NOMO-1 treated with DMSO at 0.1 percent for 48 hours (cell line): ENCODE data around the gene SEL1L3.
A peak's percentile ranks its signal among the peaks of the same experiment; 100 is the strongest.

Experiments
- DNase-seq: peaks from one replicate; lab custom pipeline; 2025; ENCODE audit not compliant: unreplicated experiment; lab: John Stamatoyannopoulos, UW

The SEL1L3 gene

DNA sequence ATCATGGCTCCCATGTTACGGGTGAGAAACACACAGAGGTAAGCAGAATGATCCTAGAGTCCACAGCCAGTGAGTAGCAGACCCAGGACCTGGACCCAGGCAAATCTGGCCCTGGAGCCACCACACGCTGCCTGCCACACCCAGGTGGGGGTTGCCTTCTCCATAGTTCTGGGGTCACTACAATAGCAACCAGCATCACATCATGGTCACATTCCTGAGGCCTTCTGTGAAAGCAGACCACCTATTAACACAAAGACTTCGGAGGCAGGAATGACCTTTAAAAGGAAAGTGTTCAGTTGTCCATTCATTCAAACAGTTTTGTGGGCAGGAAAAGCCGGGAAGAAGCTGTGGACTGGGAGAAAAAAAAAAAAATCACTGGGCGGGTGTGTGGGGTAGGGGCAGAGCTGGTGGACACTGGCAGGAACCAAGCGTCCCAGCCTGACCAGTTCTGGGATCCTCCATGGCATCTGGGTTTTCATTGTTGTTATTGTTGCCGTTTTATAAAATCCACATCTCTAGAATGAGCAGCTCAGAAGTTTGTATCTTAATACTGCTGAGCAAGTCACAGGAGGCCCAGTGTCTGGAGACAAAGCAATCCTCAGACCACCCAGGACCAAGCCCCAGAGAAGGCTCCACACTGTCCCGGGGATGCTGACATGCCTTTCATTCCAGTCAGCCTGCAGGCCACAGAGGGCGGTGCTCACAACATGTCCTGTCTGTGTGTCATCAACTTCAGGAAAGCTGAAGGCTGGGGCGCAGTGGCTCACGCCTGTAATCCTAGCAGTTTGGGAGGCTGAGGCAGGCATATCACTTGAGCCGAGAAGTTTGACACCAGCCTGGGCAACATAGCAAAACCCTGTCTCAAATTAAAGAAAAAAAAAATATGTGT lies 67.0 kb downstream of the SEL1L3 start:
- DNase-seq = no peak

DNA sequence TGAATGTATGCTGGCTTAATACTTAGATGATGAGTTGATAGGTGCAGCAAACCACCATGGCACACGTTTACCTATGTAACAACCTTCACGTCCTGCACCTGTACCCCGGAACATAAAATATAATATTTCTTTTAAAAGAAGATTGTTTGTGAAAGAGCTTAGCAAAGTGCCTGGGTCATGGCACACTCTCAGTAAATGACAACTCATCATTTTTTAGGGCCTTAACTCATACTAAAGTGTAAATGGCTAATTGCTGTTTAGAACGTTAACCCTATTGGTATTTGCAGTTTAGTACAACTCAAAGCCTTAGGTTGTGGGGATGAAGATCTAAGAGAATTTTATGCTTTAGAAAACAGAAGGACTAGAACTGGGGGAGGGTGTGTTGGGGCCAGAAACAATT lies 67.7 kb downstream of the SEL1L3 start:
- no peak for DNase-seq

DNA sequence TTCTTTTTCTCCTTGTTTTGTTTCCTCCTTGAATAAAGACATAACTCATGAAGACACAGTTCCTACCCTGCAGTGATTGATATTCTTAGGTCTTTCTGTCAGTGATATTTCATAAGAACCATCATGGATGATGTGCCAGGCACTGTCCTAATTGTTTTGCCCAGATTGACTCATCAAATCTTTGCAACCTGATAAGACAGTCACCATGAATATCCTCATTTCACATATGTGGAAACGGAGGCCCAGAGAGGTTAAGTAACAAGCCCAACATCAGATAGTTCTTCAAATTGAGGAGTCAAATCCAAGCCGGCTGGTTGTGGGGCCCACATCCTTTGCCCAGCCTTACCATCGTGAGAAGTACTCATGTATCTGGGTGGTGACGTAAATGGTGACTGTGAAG lies 69.9 kb downstream of the SEL1L3 start:
- no peak for DNase-seq

DNA sequence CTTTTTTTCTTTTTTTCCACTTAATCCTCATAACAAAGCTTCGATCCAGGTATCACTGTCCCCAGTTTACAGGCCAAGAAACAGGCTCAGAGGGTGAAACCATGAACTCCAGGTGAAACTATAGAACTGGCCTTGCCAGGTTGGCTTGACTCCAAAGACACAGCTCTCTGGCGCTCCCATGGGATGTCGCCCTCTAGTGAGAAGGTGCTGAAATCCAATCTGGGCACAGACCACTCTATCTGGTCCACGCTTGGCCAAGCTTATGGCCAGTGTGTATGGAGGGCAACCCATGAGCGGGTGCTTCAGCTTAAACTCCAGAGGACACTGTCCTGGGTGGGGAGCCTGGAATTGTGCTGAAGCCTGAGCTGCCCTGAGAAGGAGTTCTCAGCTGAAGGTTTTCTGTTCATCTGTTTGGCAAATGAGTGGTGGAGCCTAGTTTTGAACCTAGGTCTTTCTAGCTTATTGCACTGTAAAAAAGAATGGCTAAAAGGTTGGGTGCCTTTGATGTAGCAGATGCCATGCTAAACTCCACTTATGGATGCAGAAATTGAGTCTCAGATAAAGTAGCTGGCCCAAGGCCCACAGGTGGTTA lies 70.5 kb downstream of the SEL1L3 start:
- no peak for DNase-seq

DNA sequence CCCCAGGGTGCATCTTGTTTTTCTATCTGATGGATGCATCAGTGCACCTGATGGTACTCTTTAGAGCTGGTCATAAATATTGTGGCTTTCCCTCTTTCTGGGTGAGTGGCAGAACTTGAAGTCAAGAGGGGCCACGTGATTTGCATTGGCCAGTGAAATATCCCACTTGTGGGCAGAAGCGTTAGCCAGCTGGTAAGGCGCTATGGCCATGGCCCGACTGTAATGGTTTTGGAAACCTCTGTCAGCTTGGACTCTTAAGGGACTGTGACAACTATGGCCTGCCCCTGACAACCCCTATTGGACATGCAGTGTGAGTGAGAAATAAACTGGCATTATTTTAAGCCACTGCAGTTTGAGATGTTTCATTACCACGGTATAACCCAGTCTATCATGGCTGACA lies 72.8 kb downstream of the SEL1L3 start:
- no peak for DNase-seq

DNA sequence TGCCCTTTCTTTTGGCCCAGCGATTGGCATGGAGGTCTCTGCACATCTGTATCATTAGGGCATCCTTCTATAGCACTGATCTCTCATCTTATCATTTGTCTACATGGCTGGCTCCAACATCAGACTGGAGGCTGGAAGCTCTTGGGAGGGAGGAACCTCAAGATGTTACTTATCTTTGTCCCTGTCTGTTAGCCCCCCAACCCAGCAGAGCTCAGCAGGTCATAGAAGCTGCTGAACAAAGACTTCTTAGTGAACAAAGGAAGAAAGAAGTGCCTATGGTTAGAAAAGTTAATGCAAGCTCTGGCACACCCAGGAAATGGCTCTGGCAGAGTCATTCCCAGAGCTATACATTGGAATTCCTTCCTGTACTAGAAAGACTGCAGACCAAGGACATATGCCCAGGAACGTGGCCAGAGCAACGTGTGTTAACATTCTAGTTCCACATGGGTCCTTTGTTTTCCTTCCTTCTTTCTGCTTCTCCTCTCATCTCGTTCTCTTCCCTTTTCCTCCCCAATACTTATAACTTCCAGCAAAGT lies 74.0 kb downstream of the SEL1L3 start:
- no peak for DNase-seq

DNA sequence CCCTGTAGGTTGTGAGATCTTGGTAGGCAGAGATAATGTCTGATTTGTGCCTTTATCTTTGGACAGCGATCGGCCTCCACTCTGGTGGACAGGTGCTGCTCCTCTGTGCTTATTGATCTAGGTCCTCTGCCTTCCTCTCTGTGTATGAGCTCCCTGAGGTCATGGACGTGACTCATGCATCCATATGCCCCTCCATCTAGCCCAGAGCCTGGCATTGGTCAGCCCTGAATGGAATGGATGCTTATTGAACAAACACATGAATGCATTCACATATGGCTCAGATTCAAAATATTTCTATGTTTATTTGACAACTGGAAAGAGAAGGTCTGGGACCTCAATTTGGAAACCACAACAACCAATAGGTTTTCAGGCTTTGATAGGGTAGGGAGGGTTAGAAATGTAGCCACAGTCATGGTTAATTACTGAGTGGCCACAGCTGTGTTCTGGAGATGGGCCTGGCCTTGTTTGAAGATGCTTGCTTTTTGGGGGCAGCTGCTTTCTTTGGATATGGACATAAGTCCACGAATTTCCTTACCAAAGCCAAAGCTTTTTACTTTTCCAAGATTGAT lies 76.2 kb downstream of the SEL1L3 start:
- no peak for DNase-seq

DNA sequence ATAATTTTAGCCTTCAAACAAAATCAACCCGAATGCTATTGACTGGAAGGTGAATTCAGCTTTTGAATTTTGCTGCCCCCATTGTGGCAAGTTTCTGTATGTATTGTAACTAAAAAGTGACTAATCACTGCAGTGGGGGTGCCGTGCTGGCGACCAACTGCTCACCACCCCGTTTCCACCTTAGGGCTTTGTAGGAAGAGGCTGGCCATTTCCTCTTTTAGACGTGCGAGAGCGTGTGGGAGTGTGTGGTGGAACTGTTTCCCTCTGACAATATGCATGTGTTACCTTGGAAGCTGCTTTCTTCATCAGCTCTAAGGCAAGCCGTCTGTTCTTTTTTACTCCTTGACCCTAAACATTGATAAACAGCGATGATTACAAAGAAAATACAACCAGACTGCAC lies 78.8 kb downstream of the SEL1L3 start:
- peak; percentile 40 for DNase-seq

DNA sequence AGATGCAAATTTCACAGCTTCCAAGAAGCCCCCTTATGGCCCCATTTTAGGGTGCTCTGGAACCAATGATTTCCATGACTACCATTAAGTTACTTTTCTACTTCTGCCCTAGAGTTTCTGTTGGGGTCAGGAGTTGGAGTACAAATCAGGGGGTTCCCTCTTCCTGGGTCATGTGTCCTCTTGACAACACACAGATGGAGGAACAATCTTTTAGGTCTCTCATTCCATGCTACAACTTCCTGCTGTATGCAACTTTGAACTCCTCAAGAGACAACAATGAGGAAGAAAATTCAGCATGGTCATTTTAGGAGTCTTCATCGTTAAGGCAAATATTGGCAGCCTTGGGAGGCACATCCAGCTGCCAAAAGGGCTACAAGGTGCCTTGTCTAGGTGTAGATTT lies 79.7 kb downstream of the SEL1L3 start:
- no peak for DNase-seq

DNA sequence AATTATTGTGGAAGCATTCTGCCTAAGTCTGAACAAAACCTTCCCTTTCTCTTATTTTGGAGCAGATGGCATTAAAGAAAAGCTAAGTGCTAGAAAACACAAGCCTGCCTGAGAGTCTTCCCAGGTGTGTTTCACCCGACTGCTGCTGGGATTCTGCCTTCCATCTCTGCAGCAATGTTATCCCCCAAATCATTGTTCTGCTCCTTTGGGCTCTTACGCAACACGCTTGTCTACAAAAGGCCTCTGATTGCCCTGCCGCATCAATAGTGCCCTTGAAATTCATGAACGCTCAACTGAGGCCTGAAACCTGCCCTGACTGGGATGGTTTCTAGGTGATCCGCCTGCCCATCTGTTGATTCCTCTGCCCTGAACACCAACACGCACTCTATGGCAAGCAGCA lies 80.3 kb downstream of the SEL1L3 start:
- no peak for DNase-seq

DNA sequence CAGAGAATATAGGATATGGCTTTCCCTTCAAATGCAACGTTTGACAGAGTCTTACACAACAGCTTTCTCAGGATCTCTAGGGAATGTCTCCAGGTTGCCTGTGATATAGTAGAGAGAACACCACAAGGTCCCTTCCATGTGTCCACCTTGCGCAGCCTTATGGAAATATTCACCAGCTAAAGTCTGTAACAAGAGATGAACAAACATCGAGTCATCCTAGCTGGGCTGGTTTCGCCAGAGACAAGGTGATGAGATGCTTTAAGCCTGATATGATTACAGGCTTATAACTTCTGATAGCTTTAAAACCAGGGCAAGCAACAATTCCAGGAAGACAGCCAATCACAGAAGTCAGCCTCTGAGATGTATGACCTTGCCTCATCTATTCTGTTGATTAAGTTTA lies 83.8 kb downstream of the SEL1L3 start:
- no peak for DNase-seq

DNA sequence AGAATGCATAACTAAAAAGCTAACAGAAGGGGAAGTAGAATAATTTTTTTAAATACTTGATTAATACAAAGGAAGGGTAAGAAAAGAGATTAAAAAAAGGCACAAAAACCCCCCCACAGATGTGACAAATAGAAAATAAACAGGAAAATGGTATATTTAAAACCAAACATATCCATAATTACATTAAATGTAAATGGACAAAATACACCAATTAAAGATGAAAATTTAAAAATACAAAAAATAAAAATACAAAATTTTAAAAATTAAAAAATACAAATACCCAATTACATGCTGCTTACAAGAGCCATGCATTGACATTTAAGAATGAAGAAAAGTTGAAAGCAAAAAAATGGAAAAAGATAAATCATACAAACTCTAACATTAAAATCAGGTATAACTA lies 86.0 kb downstream of the SEL1L3 start:
- no peak for DNase-seq

DNA sequence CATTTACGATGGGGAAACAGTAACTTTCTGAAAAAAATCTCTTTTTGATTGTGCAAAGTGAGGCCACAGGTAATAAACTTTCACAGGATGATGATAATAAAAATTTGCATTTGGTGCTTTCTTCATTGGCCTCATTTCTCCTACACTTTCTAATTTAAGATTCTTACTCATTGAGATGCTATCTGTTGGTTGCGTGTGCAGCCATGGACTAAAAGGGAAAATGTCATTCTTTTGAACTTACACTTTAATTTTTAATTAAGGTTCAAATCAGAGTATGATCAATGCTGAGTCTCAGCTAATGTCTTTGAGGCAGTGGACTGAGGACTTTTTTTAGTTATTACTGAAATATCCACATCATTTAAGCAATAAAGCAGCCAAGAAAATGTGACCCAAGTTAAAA lies 87.6 kb downstream of the SEL1L3 start:
- DNase-seq = no peak

DNA sequence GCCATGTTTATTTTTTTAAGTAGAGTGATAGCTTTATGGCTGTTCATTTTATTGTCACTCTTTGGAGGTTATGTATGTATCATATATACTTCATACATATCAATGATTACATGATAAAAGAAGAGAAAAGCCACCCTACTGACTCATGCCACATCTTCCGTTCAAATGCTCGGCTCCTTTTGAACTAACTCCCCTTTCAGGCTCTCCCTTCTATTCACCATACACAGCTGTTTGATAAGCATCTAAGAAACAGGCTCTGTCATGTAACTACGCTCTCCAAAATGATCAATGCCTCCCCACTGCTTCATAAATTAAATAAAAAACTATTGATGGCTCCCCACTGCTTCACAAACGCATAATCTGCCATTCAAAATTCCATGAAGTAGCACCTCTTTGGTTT lies 89.4 kb downstream of the SEL1L3 start:
- no peak for DNase-seq

DNA sequence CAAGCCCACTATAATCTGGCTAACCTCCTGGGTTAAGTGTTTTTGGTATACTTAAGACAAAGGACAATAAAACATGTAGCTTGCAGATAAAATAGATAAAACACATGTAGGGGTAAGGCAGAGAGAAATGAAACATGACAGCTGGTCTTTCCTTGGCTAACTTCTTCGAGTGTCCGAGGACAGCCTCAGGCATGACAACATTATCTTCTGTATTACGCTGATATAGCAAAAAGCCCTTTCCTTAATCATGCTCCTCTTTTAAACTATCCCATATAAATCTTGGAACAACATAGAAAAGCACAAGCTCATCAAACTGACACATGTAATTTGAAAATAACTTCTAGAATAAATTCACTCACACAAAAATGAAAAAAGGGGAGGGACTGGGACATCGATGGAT lies 91.1 kb downstream of the SEL1L3 start:
- DNase-seq = no peak

DNA sequence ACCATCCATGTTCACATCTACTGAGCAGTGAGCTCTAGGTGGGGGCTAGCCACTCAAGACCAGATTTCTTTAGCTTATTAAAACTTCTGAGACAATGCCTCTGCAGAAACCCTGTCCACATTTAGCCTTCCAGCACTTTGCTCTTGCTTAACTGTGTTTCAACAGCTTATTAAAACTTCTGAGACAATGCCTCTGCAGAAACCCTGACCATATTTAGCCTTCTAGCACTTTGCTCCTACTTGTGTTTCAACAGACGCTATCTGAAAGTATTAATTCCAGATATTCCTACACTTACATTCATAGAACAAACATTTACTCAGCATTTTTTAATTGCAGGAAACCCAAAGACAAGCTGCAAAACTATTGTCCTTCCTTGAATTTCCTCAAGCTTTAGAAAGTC lies 91.9 kb downstream of the SEL1L3 start:
- DNase-seq = no peak

DNA sequence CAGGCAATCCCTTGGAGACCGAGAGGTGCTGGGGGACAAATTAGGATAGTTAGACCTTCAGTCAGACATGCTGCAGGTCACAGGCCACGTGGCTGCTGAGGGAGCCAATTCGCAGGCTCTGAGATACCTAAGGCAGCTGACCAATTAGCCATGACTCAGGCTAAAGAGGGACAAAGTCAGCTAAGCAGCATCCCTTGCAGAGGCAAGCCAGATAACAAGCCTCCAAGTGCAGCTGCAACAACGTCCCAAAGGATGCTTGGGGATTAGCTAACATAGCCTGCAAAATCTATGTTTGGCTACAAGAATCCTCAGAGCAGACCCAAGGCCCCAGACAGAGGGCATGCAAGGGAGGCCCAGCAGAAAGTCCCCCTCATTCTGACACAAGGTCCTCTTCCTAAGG lies 93.5 kb downstream of the SEL1L3 start:
- DNase-seq = no peak

DNA sequence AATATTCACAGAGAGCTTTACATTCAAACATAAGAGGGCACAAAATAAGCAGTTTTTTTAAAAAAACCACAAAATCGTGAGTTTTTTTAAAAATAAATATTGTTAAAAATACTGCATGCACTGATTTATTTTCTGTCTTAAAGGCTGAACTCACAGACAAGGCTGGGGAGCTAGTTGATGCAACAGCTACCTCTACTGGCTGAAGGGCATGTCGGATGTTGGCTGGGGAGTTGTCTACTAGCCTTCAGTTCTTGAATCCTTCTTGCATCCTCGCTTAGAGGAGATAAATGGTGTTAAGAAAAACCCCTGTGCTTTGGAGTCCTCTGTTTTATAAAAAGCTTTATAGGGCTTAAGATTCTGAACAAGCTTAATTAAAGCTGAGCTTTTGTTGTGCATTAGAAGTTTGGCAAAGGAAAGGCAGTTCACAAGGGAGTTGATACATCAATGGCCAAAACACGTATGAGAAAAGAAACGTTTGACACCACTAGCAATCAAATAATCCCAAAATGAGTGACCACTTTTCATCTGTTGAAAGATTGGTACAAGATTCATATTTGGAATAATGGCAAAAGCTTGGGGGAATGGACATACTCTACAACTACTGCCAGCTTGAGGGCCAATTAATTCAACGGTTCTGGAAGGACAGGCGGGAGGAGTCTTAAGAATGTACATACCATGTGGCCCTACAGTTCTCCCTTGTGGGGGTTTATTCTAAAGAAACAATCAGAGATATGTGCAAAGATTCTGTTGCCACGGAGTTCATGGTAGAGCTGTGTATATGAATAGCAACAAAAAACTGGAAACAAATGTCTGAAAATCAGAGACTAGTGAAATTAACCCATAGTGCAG lies 94.7 kb downstream of the SEL1L3 start:
- peak; percentile 24 for DNase-seq

DNA sequence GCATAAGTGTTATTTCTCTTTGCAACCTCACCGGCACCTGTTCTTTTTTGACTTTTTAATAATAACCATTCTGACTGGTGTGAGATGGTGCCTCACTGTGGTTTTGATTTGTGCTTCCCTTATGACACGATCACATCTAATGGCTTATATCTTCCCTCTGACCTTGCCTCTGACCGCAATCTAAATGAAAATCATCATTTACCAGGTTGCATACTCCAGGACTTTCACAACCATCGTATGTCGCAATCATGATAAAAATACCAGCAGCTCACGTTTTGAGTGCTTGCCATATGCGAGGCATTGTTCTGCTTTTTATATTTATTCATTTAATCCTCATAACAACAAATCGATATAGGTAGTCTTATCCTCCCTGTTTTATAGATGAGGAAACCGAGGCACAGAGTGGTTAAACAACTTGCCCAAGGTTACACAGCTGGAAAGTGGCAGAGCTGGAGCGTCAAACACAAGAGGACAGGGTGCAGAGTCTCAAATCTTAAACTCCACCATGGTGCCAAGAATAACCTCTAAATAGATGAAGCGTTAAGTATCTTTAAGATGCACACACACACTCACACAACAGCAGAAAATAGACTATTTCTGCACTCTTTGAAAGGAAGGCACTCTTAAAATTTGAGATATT lies 102.2 kb downstream of the SEL1L3 start:
- peak; percentile 95 for DNase-seq

DNA sequence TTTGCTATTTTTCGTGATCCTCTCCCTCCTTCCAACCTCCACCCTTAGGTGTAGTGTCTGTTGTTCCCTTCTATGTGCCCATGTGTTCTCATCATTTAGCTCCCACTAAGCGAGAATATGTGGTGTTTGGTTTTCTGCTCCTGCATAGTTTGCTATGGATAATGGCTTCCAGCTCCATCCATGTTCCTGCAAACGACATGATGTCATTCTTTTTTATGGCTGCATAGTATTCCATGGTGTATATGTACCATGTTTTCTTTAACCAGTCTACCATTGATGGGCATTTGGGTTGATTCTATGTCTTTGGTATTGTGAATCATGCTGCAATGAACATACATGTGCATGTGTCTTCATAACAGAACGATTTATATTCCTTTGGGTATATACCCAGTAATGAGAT lies 102.7 kb downstream of the SEL1L3 start:
- no peak for DNase-seq

DNA sequence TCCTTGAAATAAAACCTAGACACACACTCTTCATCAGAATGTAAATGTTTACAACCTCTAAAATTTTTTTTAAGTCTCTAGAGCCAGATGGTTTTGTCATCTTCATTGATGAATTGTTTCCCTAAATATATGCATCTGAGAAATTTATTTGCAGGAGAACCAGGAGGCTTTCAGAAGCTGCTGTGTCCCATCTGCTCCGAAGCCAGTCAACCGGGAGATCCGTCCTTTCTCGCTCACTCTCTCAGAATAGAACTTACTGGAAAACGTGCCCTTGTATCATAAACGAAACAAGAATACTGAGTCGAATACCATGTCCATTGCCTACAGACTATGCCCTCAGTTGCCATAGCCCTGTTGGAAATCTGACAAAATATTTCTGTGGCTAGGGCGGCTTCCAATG lies 103.7 kb downstream of the SEL1L3 start:
- DNase-seq = no peak
